Vagina (tissue), 2 donors: Measurements from ENCODE around the gene GRHL3.

Source experiments
- CTCF ChIP-seq, 3 experiments: fragments of 450-650 bp in 2 of 3; fragments of 200-600 bp in 1 of 3; sonication (generic) in 1 of 3; IDR thresholded peaks; one replicate each; pipeline ENCODE4 v1.5.1; 2017 to 2019; ENCODE audit warnings: antibody characterized with exemption in 3 of 3, mild to moderate bottlenecking in 2 of 3, moderate library complexity in 2 of 3
- POLR2A ChIP-seq, 2 donors: fragments of 450-650 bp; IDR thresholded peaks; one replicate each; pipeline ENCODE4 v1.6.1; 2017; ENCODE audit warnings: antibody characterized with exemption in 2 of 2, mild to moderate bottlenecking in 2 of 2, moderate library complexity in 2 of 2
- POLR2AphosphoS5 ChIP-seq, 2 donors: sonication (generic); formaldehyde crosslinking; IDR thresholded peaks; one replicate each; pipeline ENCODE4 v1.9.0; 2017; ENCODE audit warnings: antibody characterized with exemption in 2 of 2, mild to moderate bottlenecking in 2 of 2, low read depth in 1 of 2; ENCODE audit not compliant: insufficient read depth in 1 of 2

- TF ChIP-seq CTCF (IDR thresholded peaks at IDR 0.05): no peak
- TF ChIP-seq POLR2A (IDR thresholded peaks at IDR 0.05): no peak
- TF ChIP-seq POLR2AphosphoS5 (IDR thresholded peaks at IDR 0.05; ENCODE audit: insufficient read depth in 1 of 2, low read depth in 1 of 2): no peak
Observed at GRCh38 chr1:24351918-24352627, 32.9 kb downstream of the GRHL3 start.
